ENCODE measurements around the gene DRG1.
"Not testable (repeated sequence)": the region's sequence is repeated elsewhere in the genome, so short reads cannot be mapped to it uniquely, and the experiment has no call there.

DRG1 gene
- 44.6 to 48.5 reads per million in 2 donors for total RNA-seq

GRCh38 chr22:31399211-31400022, at the start of gene DRG1:
Gene DRG1 (plus strand): TSS chr22:31399604. CDS start chr22:31399684, 80 bp downstream.
- peak; percentile 92 for DNase-seq

GRCh38 chr22:31349960-31350359, 49.4 kb upstream of the DRG1 start:
- no peak for DNase-seq

GRCh38 chr22:31350410-31350863, 49.0 kb upstream of the DRG1 start:
- DNase-seq = no peak

GRCh38 chr22:31354515-31354914, 44.9 kb upstream of the DRG1 start:
- no peak for DNase-seq

- no peak for DNase-seq
These were observed 39.4 kb upstream of the DRG1 start for GRCh38 chr22:31360029-31360428.

- no peak for DNase-seq
These were observed 37.7 kb upstream of the DRG1 start for GRCh38 chr22:31361743-31362142.

- no peak for DNase-seq
These were observed 35.4 kb upstream of the DRG1 start for GRCh38 chr22:31363885-31364465.

GRCh38 chr22:31367426-31367825, 32.0 kb upstream of the DRG1 start:
- DNase-seq = no peak

GRCh38 chr22:31377612-31378011, 21.8 kb upstream of the DRG1 start:
- DNase-seq = no peak

- no peak for DNase-seq
These were observed 21.3 kb upstream of the DRG1 start for GRCh38 chr22:31378123-31378522.

- not testable (repeated sequence) for DNase-seq
These were observed 20.8 kb upstream of the DRG1 start for GRCh38 chr22:31378651-31379050.

GRCh38 chr22:31393893-31394292, 5.5 kb upstream of the DRG1 start:
- DNase-seq = no peak

GRCh38 chr22:31394326-31394725, 5.1 kb upstream of the DRG1 start:
- no peak for DNase-seq

- DNase-seq = no peak
These were observed 1.2 kb upstream of the DRG1 start for GRCh38 chr22:31398231-31398630.

GRCh38 chr22:31400023-31400397, 606 bp downstream of the DRG1 start:
- DNase-seq = no peak

GRCh38 chr22:31402350-31402749, 2.9 kb downstream of the DRG1 start:
- DNase-seq = not testable (repeated sequence)

- no peak for DNase-seq
These were observed 26.1 kb downstream of the DRG1 start for GRCh38 chr22:31425331-31426050.

GRCh38 chr22:31431950-31432349, 32.5 kb downstream of the DRG1 start:
- no peak for DNase-seq

GRCh38 chr22:31436132-31436531, 36.7 kb downstream of the DRG1 start:
- DNase-seq = no peak

GRCh38 chr22:31439808-31440207, 40.4 kb downstream of the DRG1 start:
- DNase-seq = no peak

GRCh38 chr22:31440681-31441080, 41.3 kb downstream of the DRG1 start:
- DNase-seq = no peak

GRCh38 chr22:31441652-31442051, 42.2 kb downstream of the DRG1 start:
- no peak for DNase-seq

- DNase-seq = no peak
These were observed 43.5 kb downstream of the DRG1 start for GRCh38 chr22:31442768-31443489.

Measured in activated gamma-delta T cell (primary cell).